Ramos (cell line): Measurements from ENCODE around the gene RIMS4.

Source experiments
- in situ Hi-C: fragments of 300-500 bp; cut with MboI; formaldehyde crosslinking; loops from one replicate; pipeline ENCODE4 v1.14.3; 2022; ENCODE audit warnings: low sequenced_read_pairs; ENCODE audit not compliant: unreplicated experiment

Gene RIMS4

GRCh38 chr20:44745122-44745597 is 65.2 kb downstream of the RIMS4 start:
- in situ Hi-C loops = no loop called here

GRCh38 chr20:44743916-44744655 is 66.3 kb downstream of the RIMS4 start:
- in situ Hi-C loops = no loop called here

GRCh38 chr20:44743080-44743701 is 67.2 kb downstream of the RIMS4 start:
- in situ Hi-C loops = no loop called here

GRCh38 chr20:44742304-44743079 is 67.9 kb downstream of the RIMS4 start:
- in situ Hi-C loops = no loop called here

- in situ Hi-C loops = no loop called here
Observed at GRCh38 chr20:44739942-44740341, 70.4 kb downstream of the RIMS4 start.

- in situ Hi-C loops = no loop called here
Observed at GRCh38 chr20:44738813-44739477, 71.4 kb downstream of the RIMS4 start.

GRCh38 chr20:44737116-44737515 is 73.2 kb downstream of the RIMS4 start:
- in situ Hi-C loops = no loop called here

- in situ Hi-C loops = no loop called here
Observed at GRCh38 chr20:44736170-44737021, 74.0 kb downstream of the RIMS4 start.

- in situ Hi-C loops = no loop called here
Observed at GRCh38 chr20:44735816-44736169, 74.6 kb downstream of the RIMS4 start.

- in situ Hi-C loops = loop anchor here (5.0 kb wide), 1 partner anchor 48 kb away; no protein-coding TSS in a partner anchor
Observed at GRCh38 chr20:44734938-44735337, 75.4 kb downstream of the RIMS4 start.

GRCh38 chr20:44733341-44734069 is 76.8 kb downstream of the RIMS4 start:
- in situ Hi-C loops = loop anchor here (5.0 kb wide), 1 partner anchor 46 kb away; no protein-coding TSS in a partner anchor

GRCh38 chr20:44732327-44732726 is 78.0 kb downstream of the RIMS4 start:
- in situ Hi-C loops = loop anchor here (5.0 kb wide), 1 partner anchor 45 kb away; no protein-coding TSS in a partner anchor

GRCh38 chr20:44731657-44732056 is 78.7 kb downstream of the RIMS4 start:
- in situ Hi-C loops = loop anchor here (5.0 kb wide), 1 partner anchor 44 kb away; no protein-coding TSS in a partner anchor

- in situ Hi-C loops = loop anchor here (5.0 kb wide), 1 partner anchor 43 kb away; no protein-coding TSS in a partner anchor
Observed at GRCh38 chr20:44730441-44730840, 79.9 kb downstream of the RIMS4 start.

- in situ Hi-C loops = no loop called here
Observed at GRCh38 chr20:44728801-44729443, 81.4 kb downstream of the RIMS4 start.

GRCh38 chr20:44727651-44728050 is 82.7 kb downstream of the RIMS4 start:
- in situ Hi-C loops = no loop called here

GRCh38 chr20:44727039-44727438 is 83.3 kb downstream of the RIMS4 start:
- in situ Hi-C loops = no loop called here

- in situ Hi-C loops = no loop called here
Observed at GRCh38 chr20:44725837-44726236, 84.5 kb downstream of the RIMS4 start.
